ENCODE data around the gene TRABD2A. TPM values are rescaled to one million over a fixed set of nuclear protein-coding genes. Genes with fewer than 3 reads are reported as not detected.

TRABD2A gene
- total RNA-seq, 1 experiment from 2014 or later, result 4.6 TPM

GRCh38 chr2:84779781-84780180 is 101.1 kb downstream of the TRABD2A start:
- DNase-seq (ENCODE audit: low read depth, low spot score) (no peak), ATAC-seq (no peak)
- intact Hi-C loops (cut with micrococcal nuclease), result no loop called here
- Histone ChIP-seq H3K4me1 (ENCODE audit: control insufficient read depth in 1 of 2, insufficient read depth in 2 of 2, low read length in 2 of 2) (peaks cover 2 to 17% of the 10 kb centered on the region in 2 experiments; a peak in 2 of 4 replicates), H3K4me3 (replicated peaks in 1 of 2; ENCODE audit: low read depth in 1 of 2, low read length in 2 of 2) (no peak overlapping the region), H3K36me3 (ENCODE audit: control insufficient read depth in 1 of 2, insufficient read depth in 2 of 2, low read length in 2 of 2) (no peaks in the 10 kb centered on the region), H3K27me3 (ENCODE audit: insufficient read depth, low read length) (no peaks in the 10 kb centered on the region), H2AFZ (ENCODE audit: low read depth, low read length, poor library complexity, severe bottlenecking) (no peak overlapping the region), H4K20me1 (ENCODE audit: insufficient read depth) (no peaks in the 10 kb centered on the region), H3K9me3 (ENCODE audit: control insufficient read depth in 1 of 2, insufficient read depth in 1 of 2, low read depth in 1 of 2, low read length in 2 of 2) (no peaks in the 10 kb centered on the region), H3K9me2 (ENCODE audit: insufficient read depth) (no peaks in the 10 kb centered on the region), H3K4me2 (ENCODE audit: low read length) (no peak overlapping the region), H3K79me2 (ENCODE audit: insufficient read depth, low read length) (no peaks in the 10 kb centered on the region), H3K27ac (ENCODE audit: low read depth, low read length) (no peak overlapping the region), H3K9ac (ENCODE audit: low read length) (no peak overlapping the region)
- BruUV-seq (replicated peaks), result no TSS peak
- POLR2A ChIA-PET, result no interaction called here
- TF ChIP-seq CBX3 (IDR thresholded peaks at IDR 0.05; ENCODE audit: low read depth) (no peak), SRF (IDR thresholded peaks at IDR 0.05; ENCODE audit: low read depth) (no peak), CTCF (IDR thresholded peaks at IDR 0.05 in 2 of 3, conservative IDR thresholded peaks at IDR 0.05 in 1 of 3; ENCODE audit: borderline replicate concordance in 1 of 3, insufficient read depth in 1 of 3, low read depth in 2 of 3, low read length in 2 of 3) (no peak), POLR2A (IDR thresholded peaks at IDR 0.05; ENCODE audit: borderline replicate concordance, extremely low read depth, insufficient read depth, insufficient read length) (no peak), YY1 (IDR thresholded peaks at IDR 0.05; ENCODE audit: extremely low read depth, insufficient replicate concordance, low read depth, low read length) (no peak)
- RAD21 ChIA-PET (ENCODE audit: low non-redundant PET in 1 of 2, low total read pairs in 2 of 2, uncharacterized antibody in 2 of 2, unreplicated experiment in 2 of 2), result no interaction called here
- CTCF ChIA-PET, result no interaction called here

- H3K4me2 ChIP-seq (ENCODE audit: low read length), result no peak overlapping the region
- H3K9me2 ChIP-seq (ENCODE audit: insufficient read depth), result no peaks in the 10 kb centered on the region
- no peaks in the 10 kb centered on the region for H3K27me3 ChIP-seq (ENCODE audit: insufficient read depth, low read length)
- ChIA-PET CTCF (no interaction called here), POLR2A (no interaction called here), RAD21 (ENCODE audit: low non-redundant PET in 1 of 2, low total read pairs in 2 of 2, uncharacterized antibody in 2 of 2, unreplicated experiment in 2 of 2) (no interaction called here)
- H3K9me3 ChIP-seq (ENCODE audit: control insufficient read depth in 1 of 2, insufficient read depth in 1 of 2, low read depth in 1 of 2, low read length in 2 of 2), result no peaks in the 10 kb centered on the region
- intact Hi-C loops (cut with micrococcal nuclease), result no loop called here
- H2AFZ ChIP-seq (ENCODE audit: low read depth, low read length, poor library complexity, severe bottlenecking), result no peak overlapping the region
- peaks cover 2 to 17% of the 10 kb centered on the region in 2 experiments; a peak in 2 of 4 replicates for H3K4me1 ChIP-seq (ENCODE audit: control insufficient read depth in 1 of 2, insufficient read depth in 2 of 2, low read length in 2 of 2)
- BruUV-seq (replicated peaks), result no TSS peak
- H3K27ac ChIP-seq (ENCODE audit: low read depth, low read length), result no peak overlapping the region
- ATAC-seq, result no peak
- no peaks in the 10 kb centered on the region for H4K20me1 ChIP-seq (ENCODE audit: insufficient read depth)
- no peak for DNase-seq (ENCODE audit: low read depth, low spot score)
- no peaks in the 10 kb centered on the region for H3K79me2 ChIP-seq (ENCODE audit: insufficient read depth, low read length)
- H3K36me3 ChIP-seq (ENCODE audit: control insufficient read depth in 1 of 2, insufficient read depth in 2 of 2, low read length in 2 of 2), result no peaks in the 10 kb centered on the region
- H3K4me3 ChIP-seq (replicated peaks in 1 of 2; ENCODE audit: low read depth in 1 of 2, low read length in 2 of 2), result no peak overlapping the region
- H3K9ac ChIP-seq (ENCODE audit: low read length), result no peak overlapping the region
- TF ChIP-seq POLR2A (IDR thresholded peaks at IDR 0.05; ENCODE audit: borderline replicate concordance, extremely low read depth, insufficient read depth, insufficient read length), result no peak
- TF ChIP-seq EZH2 (IDR thresholded peaks at IDR 0.05), result no peak
- TF ChIP-seq, protein P1, sequence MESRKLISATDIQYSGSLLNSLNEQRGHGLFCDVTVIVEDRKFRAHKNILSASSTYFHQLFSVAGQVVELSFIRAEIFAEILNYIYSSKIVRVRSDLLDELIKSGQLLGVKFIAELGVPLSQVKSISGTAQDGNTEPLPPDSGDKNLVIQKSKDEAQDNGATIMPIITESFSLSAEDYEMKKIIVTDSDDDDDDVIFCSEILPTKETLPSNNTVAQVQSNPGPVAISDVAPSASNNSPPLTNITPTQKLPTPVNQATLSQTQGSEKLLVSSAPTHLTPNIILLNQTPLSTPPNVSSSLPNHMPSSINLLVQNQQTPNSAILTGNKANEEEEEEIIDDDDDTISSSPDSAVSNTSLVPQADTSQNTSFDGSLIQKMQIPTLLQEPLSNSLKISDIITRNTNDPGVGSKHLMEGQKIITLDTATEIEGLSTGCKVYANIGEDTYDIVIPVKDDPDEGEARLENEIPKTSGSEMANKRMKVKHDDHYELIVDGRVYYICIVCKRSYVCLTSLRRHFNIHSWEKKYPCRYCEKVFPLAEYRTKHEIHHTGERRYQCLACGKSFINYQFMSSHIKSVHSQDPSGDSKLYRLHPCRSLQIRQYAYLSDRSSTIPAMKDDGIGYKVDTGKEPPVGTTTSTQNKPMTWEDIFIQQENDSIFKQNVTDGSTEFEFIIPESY (IDR thresholded peaks at IDR 0.05; ENCODE audit: extremely low read depth, insufficient replicate concordance, low read length), result no peak
- TF ChIP-seq EGR1 (IDR thresholded peaks at IDR 0.05; ENCODE audit: low read depth), result no peak
- TF ChIP-seq SIN3A (IDR thresholded peaks at IDR 0.05; ENCODE audit: low read depth), result no peak
- TF ChIP-seq, protein P2, sequence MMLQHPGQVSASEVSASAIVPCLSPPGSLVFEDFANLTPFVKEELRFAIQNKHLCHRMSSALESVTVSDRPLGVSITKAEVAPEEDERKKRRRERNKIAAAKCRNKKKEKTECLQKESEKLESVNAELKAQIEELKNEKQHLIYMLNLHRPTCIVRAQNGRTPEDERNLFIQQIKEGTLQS (IDR thresholded peaks at IDR 0.05), result no peak
- TF ChIP-seq SP1 (IDR thresholded peaks at IDR 0.05; ENCODE audit: low read depth), result no peak
- no peak for TF ChIP-seq ELF1 (IDR thresholded peaks at IDR 0.05; ENCODE audit: borderline replicate concordance, low read depth)
- no peak for TF ChIP-seq FOSL1 (IDR thresholded peaks at IDR 0.05; ENCODE audit: low read depth)
- TF ChIP-seq CBX3 (IDR thresholded peaks at IDR 0.05; ENCODE audit: low read depth), result no peak
Measured at GRCh38 chr2:84778911-84779690, 101.8 kb downstream of the TRABD2A start.
